GM13977 (cell line): ENCODE results near the gene TRIM42.

Source experiments
- DNase-seq: peaks from one replicate; pipeline ENCODE4 v3.0.0; 2012; ENCODE audit warnings: low spot score
- in situ Hi-C: fragments of 300-500 bp; cut with MboI; formaldehyde crosslinking; loops from one replicate; pipeline ENCODE4 v1.12.0; 2022; ENCODE audit warnings: low sequenced_read_pairs, low pct_unique_long_range_greater_than_20kb, mixed read lengths, inconsistent platforms; ENCODE audit not compliant: unreplicated experiment
- TF ChIP-seq, protein P1 (sequence below): IDR thresholded peaks from 2 replicates; pipeline ENCODE4 v1.5.1; 2012; ENCODE audit warnings: mild to moderate bottlenecking, control low read depth; ENCODE audit not compliant: insufficient read depth; ENCODE audit errors: extremely low read depth, missing control alignments

The TRIM42 gene

DNA sequence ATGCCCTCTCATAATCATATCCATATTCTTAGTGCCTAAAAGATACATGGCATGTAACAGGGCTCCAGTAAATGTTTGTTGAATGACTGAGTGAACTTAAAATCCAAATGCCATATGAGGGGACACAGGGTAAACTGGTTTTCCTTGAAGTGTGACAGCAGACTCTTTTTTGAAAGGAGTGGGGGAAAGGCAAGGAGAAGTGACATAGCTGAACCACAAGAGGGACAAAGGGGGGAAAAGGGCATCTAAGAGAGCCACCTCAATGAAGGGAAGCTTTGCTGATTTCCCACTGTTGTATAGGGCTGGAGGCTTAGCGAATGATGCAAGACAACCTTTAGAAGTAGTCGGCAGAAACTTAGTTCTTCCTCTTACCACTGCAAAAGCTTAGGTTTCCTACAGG lies 9.1 kb downstream of the TRIM42 start:
- in situ Hi-C loops: no loop called here
- no peak for DNase-seq
- TF ChIP-seq, protein P1, sequence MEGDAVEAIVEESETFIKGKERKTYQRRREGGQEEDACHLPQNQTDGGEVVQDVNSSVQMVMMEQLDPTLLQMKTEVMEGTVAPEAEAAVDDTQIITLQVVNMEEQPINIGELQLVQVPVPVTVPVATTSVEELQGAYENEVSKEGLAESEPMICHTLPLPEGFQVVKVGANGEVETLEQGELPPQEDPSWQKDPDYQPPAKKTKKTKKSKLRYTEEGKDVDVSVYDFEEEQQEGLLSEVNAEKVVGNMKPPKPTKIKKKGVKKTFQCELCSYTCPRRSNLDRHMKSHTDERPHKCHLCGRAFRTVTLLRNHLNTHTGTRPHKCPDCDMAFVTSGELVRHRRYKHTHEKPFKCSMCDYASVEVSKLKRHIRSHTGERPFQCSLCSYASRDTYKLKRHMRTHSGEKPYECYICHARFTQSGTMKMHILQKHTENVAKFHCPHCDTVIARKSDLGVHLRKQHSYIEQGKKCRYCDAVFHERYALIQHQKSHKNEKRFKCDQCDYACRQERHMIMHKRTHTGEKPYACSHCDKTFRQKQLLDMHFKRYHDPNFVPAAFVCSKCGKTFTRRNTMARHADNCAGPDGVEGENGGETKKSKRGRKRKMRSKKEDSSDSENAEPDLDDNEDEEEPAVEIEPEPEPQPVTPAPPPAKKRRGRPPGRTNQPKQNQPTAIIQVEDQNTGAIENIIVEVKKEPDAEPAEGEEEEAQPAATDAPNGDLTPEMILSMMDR: no peak

- TF ChIP-seq, protein P1: no peak
- in situ Hi-C loops: no loop called here
- DNase-seq: no peak
Observed at GRCh38 chr3:140695361-140696061, 17.6 kb downstream of the TRIM42 start.

GRCh38 chr3:140699516-140700231 lies 21.8 kb downstream of the TRIM42 start:
- in situ Hi-C loops: no loop called here
- TF ChIP-seq, protein P1: no peak
- DNase-seq: no peak

- in situ Hi-C loops: no loop called here
- TF ChIP-seq, protein P1: no peak
Observed at GRCh38 chr3:140702281-140702680, 24.4 kb downstream of the TRIM42 start.

DNA sequence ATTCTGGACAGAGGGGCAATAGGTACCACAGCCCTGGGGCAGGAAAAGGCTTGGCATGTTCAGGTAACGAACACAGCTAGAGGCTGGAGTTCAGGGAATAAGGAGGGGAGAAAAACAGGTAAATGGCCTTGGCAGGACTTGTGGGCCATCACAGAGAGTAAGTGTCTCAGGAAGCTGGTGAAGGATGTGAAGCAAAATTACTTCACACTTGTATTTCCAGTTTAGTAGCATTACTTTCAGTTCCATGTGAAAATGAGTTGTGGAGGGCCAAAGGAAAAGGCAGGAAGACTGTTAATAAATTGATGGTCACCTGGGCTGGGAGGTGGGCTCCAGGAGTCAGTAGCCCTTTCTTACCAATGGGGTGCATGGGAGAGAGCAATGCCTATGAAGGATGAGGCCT lies 25.6 kb downstream of the TRIM42 start:
- TF ChIP-seq, protein P1: no peak
- DNase-seq: no peak
- in situ Hi-C loops: no loop called here

More at GRCh38 chr3:140702281-140702680, 24.4 kb downstream of the TRIM42 start:
- no peak for DNase-seq

DNA sequence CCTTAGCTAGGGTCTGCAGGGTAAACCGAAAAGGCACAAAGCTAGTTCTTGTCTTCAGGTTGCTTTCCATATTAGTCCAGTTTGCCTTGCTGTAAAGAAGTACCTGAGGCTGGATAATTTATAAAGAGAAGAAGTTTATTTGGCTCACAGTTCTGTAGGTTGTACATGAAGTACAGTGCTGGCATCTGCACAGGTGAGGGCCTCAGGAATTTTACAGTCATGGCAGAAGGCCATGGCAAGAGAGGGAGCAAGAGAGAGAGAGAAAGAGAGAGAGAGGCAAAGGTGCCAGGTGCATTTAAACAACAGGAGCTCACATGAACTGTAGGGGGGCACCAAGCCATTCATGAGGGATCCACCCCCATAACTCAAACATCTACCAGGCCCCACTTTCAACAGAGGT lies 26.9 kb downstream of the TRIM42 start:
- TF ChIP-seq, protein P1: no peak
- in situ Hi-C loops: no loop called here
- DNase-seq: no peak
